Medulla oblongata (tissue), 1 donor: ENCODE data around the gene ZNF335.
A peak's percentile ranks its signal among the peaks of the same experiment; 100 is the strongest.
"Not testable (repeated sequence)": the region's sequence is repeated elsewhere in the genome, so short reads cannot be mapped to it uniquely, and the experiment has no call there.

Experiments used
- DNase-seq: peaks from one replicate; pipeline ENCODE4 v3.0.0-alpha.2; 2015; ENCODE audit errors: extremely low spot score

ZNF335 gene

GRCh38 chr20:46004187-46004586, 32.2 kb upstream of the ZNF335 start:
- peak; percentile 46 for DNase-seq

GRCh38 chr20:46002008-46002407, 30.0 kb upstream of the ZNF335 start:
- no peak for DNase-seq

- no peak for DNase-seq
Measured at GRCh38 chr20:46001498-46001897, 29.5 kb upstream of the ZNF335 start.

- DNase-seq = no peak
Measured at GRCh38 chr20:46000262-46000996, 28.4 kb upstream of the ZNF335 start.

GRCh38 chr20:45999557-46000261, 27.7 kb upstream of the ZNF335 start:
- DNase-seq = no peak

GRCh38 chr20:45998761-45999160, 26.8 kb upstream of the ZNF335 start:
- DNase-seq = peak; percentile 66

- DNase-seq = peak; percentile 56
Measured at GRCh38 chr20:45998337-45998736, 26.3 kb upstream of the ZNF335 start.

- no peak for DNase-seq
Measured at GRCh38 chr20:45997187-45997586, 25.2 kb upstream of the ZNF335 start.

GRCh38 chr20:45995495-45996097, 23.6 kb upstream of the ZNF335 start:
- not testable (repeated sequence) for DNase-seq

- no peak for DNase-seq
Measured at GRCh38 chr20:45994761-45995493, 22.9 kb upstream of the ZNF335 start.

- no peak for DNase-seq
Measured at GRCh38 chr20:45993197-45993951, 21.4 kb upstream of the ZNF335 start.

- no peak for DNase-seq
Measured at GRCh38 chr20:45991616-45992015, 19.6 kb upstream of the ZNF335 start.

- not testable (repeated sequence) for DNase-seq
Measured at GRCh38 chr20:45988830-45989229, 16.8 kb upstream of the ZNF335 start.

GRCh38 chr20:45987108-45987780, 15.2 kb upstream of the ZNF335 start:
- peak; percentile 64 for DNase-seq

GRCh38 chr20:45985573-45985972, 13.6 kb upstream of the ZNF335 start:
- DNase-seq = no peak

- DNase-seq = no peak
Measured at GRCh38 chr20:45983279-45983743, 11.3 kb upstream of the ZNF335 start.

- DNase-seq = no peak
Measured at GRCh38 chr20:45981261-45981660, 9.3 kb upstream of the ZNF335 start.

GRCh38 chr20:45976086-45976485, 4.1 kb upstream of the ZNF335 start:
- DNase-seq = no peak

- DNase-seq = no peak
Measured at GRCh38 chr20:45975686-45976085, 3.7 kb upstream of the ZNF335 start.

- DNase-seq = peak; percentile 21
Measured at GRCh38 chr20:45974896-45975565, 3.0 kb upstream of the ZNF335 start.
